IMR-90 (cell line): ENCODE data around the gene CDK15.

Experiments
- CTCF ChIP-seq: conservative IDR thresholded peaks from 2 replicates; pipeline ENCODE4 v1.5.1; 2012; ENCODE audit warnings: mild to moderate bottlenecking, low read depth, low read length, improper control_type of control experiment
- MAFK ChIP-seq: IDR thresholded peaks from 2 replicates; pipeline ENCODE4 v1.6.1; 2012; ENCODE audit warnings: low read depth, low read length, improper control_type of control experiment
- POLR2A ChIP-seq: IDR thresholded peaks from 2 replicates; pipeline ENCODE4 v1.6.1; 2012; ENCODE audit warnings: mild to moderate bottlenecking, low read depth, low read length

GRCh38 chr2:201918616-201919307, 112.4 kb downstream of the CDK15 start:
- TF ChIP-seq CTCF: no peak
- no peak for TF ChIP-seq POLR2A
- no peak for TF ChIP-seq MAFK
